ENCODE results near the gene TMEM125.

The TMEM125 gene

GRCh38 chr1:43294761-43295160 is 25.0 kb downstream of the TMEM125 start:
- no peak for DNase-seq

- DNase-seq, result no peak
Measured at GRCh38 chr1:43296207-43296606, 26.4 kb downstream of the TMEM125 start.

GRCh38 chr1:43298055-43298454 is 28.3 kb downstream of the TMEM125 start:
- no peak for DNase-seq

GRCh38 chr1:43299101-43299500 is 29.3 kb downstream of the TMEM125 start:
- no peak for DNase-seq

- DNase-seq, result no peak
Measured at GRCh38 chr1:43300378-43301094, 30.8 kb downstream of the TMEM125 start, which contains the start of gene TIE1. TSS of gene TIE1 (plus strand) at chr1:43300982. CDS start at chr1:43301072, 90 bp downstream.

- no peak for DNase-seq
Measured at GRCh38 chr1:43302201-43302600, 32.4 kb downstream of the TMEM125 start.

GRCh38 chr1:43302721-43303470 is 33.1 kb downstream of the TMEM125 start:
- DNase-seq, result no peak

- no peak for DNase-seq
Measured at GRCh38 chr1:43303471-43304313, 33.9 kb downstream of the TMEM125 start.

GRCh38 chr1:43304314-43304681 is 34.5 kb downstream of the TMEM125 start:
- no peak for DNase-seq

- no peak for DNase-seq
Measured at GRCh38 chr1:43304771-43305300, 35.1 kb downstream of the TMEM125 start.

- DNase-seq, result no peak
Measured at GRCh38 chr1:43305461-43305860, 35.7 kb downstream of the TMEM125 start.

GRCh38 chr1:43305926-43306687 is 36.3 kb downstream of the TMEM125 start:
- DNase-seq, result no peak

GRCh38 chr1:43306688-43307457 is 37.1 kb downstream of the TMEM125 start:
- no peak for DNase-seq

GRCh38 chr1:43307458-43308158 is 37.8 kb downstream of the TMEM125 start:
- DNase-seq, result no peak

GRCh38 chr1:43308635-43309404 is 39.0 kb downstream of the TMEM125 start:
- DNase-seq, result no peak

- no peak for DNase-seq
Measured at GRCh38 chr1:43309405-43310025, 39.7 kb downstream of the TMEM125 start.

GRCh38 chr1:43311521-43311920 is 41.7 kb downstream of the TMEM125 start:
- DNase-seq, result no peak

- no peak for DNase-seq
Measured at GRCh38 chr1:43312212-43312623, 42.4 kb downstream of the TMEM125 start.

GRCh38 chr1:43312663-43313515 is 43.1 kb downstream of the TMEM125 start:
- DNase-seq, result no peak

All from AML-193 (cell line).